Cardiac atrium fibroblast (primary cell): ENCODE results near the gene HEXD. TPM values are rescaled to one million over a fixed set of nuclear protein-coding genes. Genes with fewer than 3 reads are reported as not detected.

ENCODE experiments used
- total RNA-seq: library from RNA; depleted of rRNA; stranded (reverse); fragments of >200 nt; gene quantifications from 2 replicates; pipeline ENCODE4 v1.2.3, GENCODE V29; 2015

HEXD gene
- 6.8 and 11.2 TPM in 2 replicates for total RNA-seq

GRCh38 chr17:82418001-82418986, at the start of gene HEXD, which contains the start of gene OGFOD3:
Gene HEXD, plus strand, starts transcription at chr17:82418347. Its CDS starts 1,453 bp downstream, at chr17:82419800.
Gene OGFOD3, minus strand, starts transcription at chr17:82418586. Its CDS starts 101 bp downstream, at chr17:82418485.

DNA sequence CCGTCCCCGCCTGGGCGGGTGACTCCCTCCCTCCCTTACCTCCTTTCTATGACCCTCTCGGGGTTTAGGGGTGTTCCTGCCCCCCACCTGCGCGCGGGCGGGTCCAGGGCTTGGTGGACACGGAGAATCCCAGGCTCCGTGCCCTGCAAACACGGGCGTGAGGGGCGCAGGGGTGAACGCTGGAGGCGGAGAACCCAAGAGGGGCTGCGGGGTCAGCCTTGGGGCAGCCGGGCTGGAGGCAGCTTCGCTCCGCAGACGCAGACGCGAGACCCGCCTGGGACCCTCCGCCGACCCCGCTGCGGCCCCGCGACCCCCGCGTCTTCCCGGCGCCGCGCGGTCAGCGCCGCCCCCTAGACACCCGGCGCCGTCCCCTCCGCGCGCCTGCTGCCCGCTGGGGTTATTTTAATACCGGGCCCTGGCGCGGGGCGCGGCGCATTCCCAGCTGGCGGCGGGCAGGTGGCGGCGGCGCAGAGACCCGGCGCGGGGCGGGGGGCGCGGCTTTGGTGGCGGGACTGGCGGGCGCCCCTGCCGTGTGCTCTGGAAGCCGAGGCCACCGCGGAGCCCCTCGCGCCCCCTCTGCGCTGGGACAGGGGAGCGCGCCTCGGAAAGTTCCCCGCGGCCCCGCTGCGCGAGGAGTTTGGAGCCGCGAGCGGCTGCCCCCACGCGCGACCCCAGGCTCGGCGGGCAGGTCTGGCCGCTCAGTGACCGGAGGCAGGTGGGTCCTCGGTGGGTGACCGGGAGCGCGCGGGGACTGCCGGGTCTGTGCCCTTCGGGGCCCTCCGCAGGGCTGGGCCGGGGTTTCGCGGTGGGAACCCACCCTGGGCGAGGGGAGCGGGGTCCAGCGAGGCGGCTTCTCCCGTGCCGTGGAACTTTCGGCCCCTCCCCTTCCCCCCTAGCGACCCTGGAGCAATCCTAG, 46.6 kb upstream of the HEXD start, which contains the start of gene UTS2R:
UTS2R (plus strand) TSS at position 433 of the 916 bp plus-strand sequence. CDS start 2,560 bp downstream, outside the sequence.

GRCh38 chr17:82450357-82451106, 32.4 kb downstream of the HEXD start, which contains the start of gene CYBC1:
Gene CYBC1, minus strand, starts transcription at chr17:82450752. Its CDS starts 1,498 bp downstream, at chr17:82449254.

GRCh38 chr17:82458179-82458884, 40.2 kb downstream of the HEXD start, which contains the start of gene NARF:
Gene NARF, plus strand, starts transcription at chr17:82458741. Its CDS starts 63 bp downstream, at chr17:82458804.

Other genes with a start within 250 kb of the HEXD start
- gene CCDC57, start 205.5 kb upstream of the HEXD start, total RNA-seq: 6.5 and 9.4 TPM in 2 replicates
- 600 and 632 TPM in 2 replicates for gene SLC16A3, start 189.3 kb upstream of the HEXD start, total RNA-seq
- gene CSNK1D, start 144.6 kb upstream of the HEXD start, total RNA-seq: 28.7 and 31.3 TPM in 2 replicates
- 0.49 TPM in 1 of 2 replicates, not detected in the other for gene CD7, start 100.7 kb upstream of the HEXD start, total RNA-seq
- gene SECTM1, start 84.6 kb upstream of the HEXD start, total RNA-seq: 18.4 and 25.6 TPM in 2 replicates
- gene TEX19, start 59.1 kb upstream of the HEXD start, total RNA-seq: not detected in 2 replicates
- not detected in 2 replicates for gene UTS2R, start 46.6 kb upstream of the HEXD start, total RNA-seq
- 39.2 and 40.1 TPM in 2 replicates for gene OGFOD3, start 239 bp downstream of the HEXD start, total RNA-seq
- gene CYBC1, start 32.4 kb downstream of the HEXD start, total RNA-seq: 58.2 and 59.4 TPM in 2 replicates
- gene NARF, start 40.4 kb downstream of the HEXD start, total RNA-seq: 22.2 and 26.0 TPM in 2 replicates
- gene FOXK2, start 101.4 kb downstream of the HEXD start, total RNA-seq: 28.5 and 34.5 TPM in 2 replicates
- 76.4 and 85.2 TPM in 2 replicates for gene WDR45B, start 230.1 kb downstream of the HEXD start, total RNA-seq